Putamen (tissue), 1 donor: Measurements from ENCODE around the gene VKORC1.
"Not testable (repeated sequence)": the region's sequence is repeated elsewhere in the genome, so short reads cannot be mapped to it uniquely, and the experiment has no call there.

Source experiments
- DNase-seq: peaks from one replicate; pipeline ENCODE4 v3.0.0-alpha.2; 2016; ENCODE audit warnings: low spot score

Gene VKORC1

DNA sequence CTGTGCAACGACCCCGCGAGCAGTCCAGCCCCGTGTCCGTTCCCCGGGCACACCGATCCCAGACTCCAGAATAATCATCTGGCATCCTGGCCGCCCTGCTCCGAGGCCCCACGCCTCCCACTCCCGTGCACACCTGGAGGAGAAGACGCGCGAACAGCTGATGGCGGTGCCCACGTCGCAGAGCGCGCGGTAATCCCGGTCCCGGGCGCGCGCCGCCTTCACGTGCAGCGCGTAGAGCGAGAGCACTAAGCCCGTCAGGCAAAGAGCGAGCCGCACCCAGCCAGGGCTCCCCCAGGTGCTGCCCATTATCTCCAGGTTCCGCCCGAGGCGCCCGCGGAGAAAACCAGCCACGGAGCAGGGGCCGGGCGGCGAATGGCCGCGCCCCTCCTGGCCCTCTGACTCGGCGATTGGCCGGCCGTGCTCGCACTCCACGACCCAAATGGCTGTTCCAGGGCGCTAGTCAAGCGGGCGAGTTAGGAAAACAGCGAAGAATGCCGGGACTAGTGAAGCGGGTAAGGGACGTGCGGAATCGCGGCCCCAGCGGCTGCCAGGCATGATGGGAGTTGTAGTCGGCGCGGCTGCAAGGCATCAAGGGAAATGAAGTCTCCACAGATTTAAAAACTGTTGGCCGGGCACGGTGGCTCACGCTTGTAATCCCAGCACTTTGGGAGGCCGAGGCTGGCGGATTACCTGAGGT is at the start of gene VKORC1:
TSS of gene VKORC1 (minus strand) at position 374 of the 697 bp plus-strand sequence. CDS start at position 306, 68 bp downstream.
- DNase-seq = peak; percentile 95

DNA sequence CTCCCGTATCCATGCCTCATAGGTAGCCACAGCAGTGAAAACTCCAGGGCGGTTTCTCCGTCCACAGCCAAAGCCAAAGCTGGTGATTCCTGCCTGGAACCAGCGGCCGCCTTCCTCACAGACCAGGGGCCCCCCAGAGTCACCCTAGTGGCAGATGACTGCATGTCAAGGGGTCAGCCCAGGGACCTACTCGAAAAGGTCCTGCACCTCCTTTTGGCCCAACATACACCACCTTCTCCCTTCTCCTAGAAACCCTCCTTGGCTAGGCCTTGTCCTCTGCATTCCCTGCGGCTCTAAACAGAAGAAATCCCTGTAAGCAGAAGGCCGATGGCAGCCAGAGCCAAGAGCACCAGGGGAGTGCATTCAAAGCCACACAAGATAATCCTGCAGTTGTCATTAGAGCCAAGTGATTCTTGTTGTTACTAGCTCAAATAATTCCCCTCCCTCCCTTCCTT is 49.1 kb upstream of the VKORC1 start:
- no peak for DNase-seq

DNA sequence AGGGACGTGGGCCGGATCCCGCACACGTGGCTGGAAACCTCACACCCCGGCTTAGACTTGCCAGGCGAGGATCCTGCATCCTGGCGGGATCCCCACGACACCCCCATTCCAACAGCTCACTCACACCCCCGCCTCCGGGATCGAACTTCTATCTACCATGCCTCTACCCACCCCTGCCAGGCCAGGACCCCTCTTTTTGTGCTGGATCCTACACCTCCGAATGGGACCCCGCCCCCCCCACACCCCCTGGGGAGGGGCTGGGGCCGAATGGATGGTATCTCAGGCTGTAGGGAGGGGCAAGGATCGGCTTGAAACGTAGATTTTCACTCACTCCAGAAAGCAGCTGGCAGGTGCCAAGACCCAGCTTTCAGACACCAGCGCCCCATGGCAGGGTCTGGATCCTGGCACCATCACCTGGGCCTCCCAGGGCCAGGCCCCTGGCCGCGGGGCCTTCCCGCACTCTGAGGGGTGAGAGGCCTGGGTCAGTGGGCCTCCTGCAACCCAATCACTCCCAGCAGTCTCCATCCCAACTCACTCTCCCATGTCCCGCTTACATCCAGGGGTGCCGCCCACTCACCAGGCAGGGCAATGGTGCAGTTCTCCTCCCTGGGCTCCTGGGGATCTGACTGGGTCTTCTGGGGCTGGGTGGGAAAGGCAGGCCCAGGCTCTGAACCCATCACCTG is 48.6 kb upstream of the VKORC1 start:
- no peak for DNase-seq

DNA sequence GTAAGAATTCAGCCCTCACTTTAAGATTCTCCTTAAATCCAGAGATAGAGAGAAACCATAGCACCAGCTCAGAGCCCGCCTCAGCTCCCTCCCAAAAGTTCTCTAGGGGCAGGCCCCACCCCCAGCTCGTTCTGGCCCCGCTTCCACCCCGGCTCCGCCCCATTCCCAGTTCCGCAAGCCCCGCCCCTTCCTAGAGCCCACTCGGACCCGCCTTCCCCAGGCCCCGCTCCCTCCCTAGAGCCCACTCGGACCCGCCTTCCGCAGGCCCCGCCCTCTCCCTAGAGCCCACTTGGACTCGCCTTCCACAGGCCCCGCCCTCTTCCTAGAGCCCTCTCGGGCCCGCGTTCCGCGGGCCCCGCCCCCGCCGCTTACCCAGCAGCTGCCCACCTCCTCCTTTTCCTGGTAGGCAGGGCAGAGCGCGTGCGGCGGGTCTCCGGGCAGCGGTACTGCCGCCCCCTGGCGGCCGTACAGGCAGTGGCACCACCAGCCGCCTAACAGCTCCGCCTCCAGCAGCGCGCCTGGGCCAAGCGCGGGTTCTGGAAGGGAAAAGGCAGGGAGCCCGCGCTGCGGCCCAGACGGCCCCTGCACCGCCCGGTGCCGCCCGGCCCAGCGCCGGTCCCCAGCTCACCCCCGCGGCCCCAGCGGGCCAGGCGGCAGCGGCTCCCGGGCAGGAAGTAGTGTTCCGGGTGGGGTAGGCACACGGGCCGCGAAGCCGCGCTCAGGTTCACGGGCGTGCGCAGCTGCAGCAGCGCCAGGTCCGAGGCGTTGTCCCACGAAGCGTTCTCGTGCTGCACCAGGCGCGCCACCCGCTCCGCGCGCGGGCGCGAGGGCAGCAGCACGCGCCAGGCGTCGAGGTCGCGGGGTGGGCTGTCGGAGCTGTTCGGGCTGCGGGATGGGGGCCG is 47.8 kb upstream of the VKORC1 start:
- DNase-seq = peak; percentile 97

DNA sequence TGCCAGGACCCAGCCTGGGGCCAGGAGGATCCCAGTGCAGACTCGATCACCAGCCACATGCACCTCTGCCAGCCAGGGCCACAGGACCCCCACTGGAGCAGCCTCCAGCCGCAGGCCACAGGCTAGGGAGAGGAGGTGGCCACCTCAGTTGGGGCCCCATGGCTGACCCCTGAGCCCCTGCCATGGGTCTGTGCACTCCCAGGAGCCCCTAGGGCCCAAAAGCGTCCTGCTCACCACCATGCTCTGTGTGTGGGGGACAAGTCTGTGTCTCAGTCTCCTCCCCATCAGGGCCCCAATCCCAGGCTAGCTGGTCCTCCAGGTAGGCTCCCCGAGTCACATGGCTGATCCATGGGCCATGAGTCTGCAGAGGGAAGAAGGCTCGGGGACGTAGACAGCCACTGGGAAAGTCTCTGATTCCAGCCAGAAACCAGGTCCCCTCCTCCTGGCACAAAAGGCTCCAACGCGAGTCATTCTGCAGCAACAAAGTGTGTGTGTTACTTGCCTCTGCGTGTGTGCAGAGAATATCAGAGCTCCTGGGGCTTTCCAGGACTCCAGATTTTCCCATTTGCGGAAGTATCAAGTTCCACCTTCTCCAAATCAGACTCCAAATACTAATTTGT is 47.0 kb upstream of the VKORC1 start:
- no peak for DNase-seq

DNA sequence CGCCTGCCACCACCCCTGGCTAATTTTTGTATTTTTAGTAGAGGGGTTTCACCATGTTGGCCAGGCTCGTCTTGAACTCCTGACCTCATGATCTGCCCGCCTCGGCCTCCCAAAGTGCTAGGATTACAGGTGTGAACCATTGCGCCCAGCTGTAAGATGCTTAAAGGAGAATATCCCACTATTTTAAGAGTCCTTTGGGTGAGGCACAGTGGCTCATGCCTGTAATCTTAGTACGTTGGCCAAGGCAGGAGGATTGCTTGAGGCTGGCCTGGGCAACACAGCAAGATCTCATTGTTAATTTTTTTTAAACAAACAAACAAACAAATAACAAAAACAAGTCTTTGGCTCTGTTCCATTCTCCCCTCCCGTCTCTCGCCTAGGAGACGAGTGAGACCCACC is 46.5 kb upstream of the VKORC1 start:
- not testable (repeated sequence) for DNase-seq

DNA sequence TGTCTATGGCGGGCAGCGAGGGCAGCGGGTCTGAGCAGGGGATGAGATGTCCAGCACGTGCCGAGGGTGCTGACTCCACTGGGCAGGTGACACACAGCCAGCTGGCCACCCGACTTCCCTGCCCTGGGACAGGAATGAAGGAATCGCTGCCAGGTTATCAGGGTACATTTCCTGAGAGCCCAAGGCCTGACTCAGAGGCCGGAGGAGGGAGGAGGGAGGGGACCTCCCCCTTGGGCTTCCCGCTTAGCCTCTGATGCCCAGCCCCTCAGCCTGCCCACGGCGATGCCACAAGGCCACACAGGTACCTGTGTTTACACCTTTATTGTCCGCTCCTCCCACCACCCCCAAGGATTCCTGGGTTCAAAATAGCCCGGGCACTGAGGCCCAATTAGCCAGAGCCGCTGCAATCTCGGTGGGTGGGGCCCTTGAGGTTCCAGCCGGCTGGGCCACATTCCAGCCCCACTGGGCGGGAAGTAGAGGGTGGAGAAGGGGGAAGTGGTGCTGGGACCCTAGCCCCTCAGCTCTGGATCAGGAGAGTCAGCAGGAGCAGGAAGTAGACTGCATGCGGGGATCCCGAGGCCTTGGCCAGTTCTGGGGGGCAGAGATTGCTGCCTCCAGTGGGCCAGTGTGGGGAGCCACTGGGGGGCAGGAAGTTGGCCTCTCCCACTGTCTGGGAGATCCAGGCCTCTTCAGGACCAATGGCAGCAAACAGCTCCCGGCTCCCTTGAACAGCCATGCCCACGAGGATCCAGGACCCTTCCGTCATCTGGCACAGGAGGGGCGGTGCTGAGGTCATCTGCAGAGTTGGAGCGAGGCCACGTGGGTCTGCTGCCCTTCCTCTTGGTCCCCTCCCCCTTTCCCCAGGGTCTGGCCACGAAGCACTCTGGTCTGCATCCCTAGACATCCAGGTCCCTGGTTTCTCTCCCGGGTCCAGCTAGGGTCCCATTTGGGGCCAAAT is 44.3 kb upstream of the VKORC1 start:
- no peak for DNase-seq

DNA sequence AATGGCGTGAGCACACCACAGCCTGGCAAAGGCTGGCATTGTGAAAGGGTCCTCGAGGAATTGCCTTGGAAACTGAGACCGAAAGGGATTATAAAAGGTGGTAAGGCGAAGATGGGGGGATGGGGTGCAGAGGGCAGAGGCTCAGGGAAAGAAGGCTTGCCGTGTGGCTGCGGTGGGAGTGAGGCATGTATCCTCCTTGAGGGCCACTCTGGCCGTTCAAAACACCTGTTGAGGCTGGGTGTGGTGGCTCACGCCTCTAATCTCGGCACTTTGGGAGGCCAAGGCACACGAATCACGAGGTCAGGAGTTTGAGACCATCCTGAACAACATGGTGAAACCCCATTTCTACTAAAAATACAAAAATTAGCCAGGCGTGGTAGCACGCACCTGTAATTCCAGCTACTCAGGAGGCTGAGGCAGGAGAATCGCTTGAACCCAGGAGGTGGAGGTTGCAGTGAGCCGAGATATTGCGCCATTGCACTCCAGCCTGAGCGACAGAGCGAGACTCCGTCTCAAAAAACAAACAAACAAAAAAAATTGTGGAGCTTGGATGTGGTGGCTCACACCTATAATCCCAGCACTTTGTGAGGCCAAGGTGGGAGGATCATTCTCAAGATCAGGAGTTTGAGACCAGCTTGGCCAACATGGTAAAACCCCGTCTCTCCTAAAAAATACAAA is 42.4 kb upstream of the VKORC1 start:
- DNase-seq = not testable (repeated sequence)

DNA sequence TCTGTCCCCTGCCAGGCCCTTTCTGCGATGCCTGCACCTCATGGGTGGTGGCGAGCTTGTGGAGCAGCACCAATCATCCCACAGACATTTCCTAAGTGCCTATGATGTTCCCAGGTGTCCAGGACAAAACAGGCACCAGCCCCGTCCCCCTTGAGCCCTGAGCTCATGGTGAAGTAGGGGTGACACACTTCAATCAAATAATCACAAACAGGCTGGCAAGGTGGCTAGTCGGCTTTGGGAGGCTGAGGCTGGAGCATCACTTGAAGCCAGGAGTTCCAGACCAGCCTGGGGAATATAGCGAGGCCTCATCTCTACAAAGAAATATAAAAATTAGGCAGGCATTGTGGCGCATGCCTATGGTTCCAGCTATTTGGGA is 41.7 kb upstream of the VKORC1 start:
- DNase-seq = no peak

DNA sequence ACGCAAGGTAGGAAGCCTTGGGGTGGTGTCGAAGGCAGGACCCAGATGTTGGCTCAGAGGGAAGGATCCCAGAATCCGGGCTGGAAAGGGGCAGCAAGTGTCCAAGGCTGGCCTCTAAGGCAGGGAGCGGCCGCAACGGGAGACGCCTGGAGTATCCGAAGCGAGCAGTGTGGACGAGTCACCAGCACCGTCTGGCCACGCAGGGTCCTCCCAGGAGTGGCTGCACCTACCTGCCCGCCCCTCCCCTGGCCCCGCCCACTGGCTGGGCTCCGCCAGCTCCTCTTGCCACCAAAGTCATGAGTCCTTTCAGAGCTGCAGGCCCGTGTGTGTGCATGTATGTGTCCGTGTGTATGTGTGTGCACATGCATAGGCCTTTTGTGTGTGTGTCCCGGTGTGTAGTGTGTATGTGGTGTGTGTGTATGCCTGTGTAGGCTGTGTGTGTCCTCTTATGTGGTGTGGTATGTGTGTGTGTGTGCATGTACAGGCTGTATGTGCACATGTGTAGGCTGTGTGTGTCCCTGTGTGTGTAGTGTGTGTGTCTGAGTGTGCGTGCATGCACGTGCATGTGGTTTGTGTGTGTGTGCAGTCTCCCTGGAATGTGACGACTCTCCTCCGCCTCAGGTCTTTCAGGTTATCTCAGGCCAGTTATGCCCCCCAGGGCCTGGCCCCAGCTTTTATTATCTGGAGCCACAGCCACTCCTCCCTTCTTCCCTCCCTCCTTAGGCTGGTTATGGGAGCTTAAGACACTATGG is 41.1 kb upstream of the VKORC1 start, which contains the start of gene PRSS8:
TSS of gene PRSS8 (minus strand) at position 193 of the 752 bp plus-strand sequence. CDS start 229 bp downstream, outside the sequence.
- no peak for DNase-seq

DNA sequence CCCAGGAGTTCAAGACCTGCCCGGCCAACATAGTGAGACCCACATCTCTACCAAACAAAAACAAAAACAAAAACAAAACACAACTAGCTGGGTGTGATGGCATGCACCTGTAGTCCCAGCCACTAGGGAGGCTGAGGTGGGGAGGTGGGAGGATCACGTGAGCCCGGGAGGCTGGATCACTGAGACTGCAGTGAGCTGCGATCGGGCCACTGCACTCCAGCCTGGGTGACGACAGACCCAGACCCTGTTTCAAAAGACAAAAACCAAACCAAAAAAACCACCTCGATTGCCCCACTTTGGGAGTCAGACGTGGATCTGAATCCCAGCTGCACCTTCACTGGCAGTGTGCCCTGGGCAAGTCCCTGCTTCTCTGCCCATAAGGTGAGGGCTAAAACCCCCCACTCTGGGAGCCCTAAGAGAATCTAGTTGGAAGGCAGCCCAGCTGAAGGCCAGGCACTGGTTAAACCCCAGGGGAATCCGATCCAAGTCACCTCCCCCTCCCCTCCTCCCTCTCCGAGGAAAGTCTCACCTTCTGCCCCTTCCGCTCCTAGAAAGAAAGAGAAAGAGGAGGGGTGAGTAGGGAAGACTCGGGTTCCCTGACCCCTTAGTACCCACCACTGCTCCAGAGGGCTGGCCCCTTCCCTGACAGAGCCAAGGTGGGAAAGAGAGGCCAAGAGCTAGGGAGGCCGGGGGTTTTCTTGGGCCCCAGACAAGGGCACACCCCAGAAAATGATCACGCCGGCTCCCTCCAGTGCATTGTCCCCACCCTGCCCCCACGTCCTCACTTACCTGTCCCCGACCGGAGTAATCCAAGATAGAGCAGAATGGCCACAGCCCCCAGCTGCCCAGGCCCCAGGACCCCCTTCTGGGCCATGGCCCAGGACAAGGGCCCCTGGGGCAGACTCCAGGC is 40.3 kb upstream of the VKORC1 start:
- DNase-seq = no peak

DNA sequence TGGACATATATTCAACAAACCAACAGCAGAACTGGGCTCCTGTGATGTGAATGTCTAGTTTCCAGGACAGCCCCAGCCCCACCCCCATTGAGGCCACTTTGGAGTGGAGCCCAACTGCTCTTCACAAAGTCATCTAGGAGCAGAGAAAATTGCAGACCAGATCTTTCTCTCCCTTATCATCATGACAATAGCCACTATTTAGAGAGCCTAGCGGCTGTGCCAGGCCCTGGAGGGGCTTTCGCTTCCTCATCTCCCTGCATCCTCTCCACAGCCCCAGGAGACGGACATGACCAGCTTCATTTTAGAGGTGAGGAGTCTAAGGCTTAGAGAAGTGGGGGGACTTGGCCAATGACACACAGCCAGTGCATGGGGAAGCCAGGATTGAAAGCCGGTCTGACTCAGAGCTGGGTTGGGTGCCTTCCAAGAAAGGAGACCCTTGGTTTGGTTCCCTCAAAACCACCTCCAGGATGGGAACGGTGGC is 39.5 kb upstream of the VKORC1 start:
- no peak for DNase-seq

DNA sequence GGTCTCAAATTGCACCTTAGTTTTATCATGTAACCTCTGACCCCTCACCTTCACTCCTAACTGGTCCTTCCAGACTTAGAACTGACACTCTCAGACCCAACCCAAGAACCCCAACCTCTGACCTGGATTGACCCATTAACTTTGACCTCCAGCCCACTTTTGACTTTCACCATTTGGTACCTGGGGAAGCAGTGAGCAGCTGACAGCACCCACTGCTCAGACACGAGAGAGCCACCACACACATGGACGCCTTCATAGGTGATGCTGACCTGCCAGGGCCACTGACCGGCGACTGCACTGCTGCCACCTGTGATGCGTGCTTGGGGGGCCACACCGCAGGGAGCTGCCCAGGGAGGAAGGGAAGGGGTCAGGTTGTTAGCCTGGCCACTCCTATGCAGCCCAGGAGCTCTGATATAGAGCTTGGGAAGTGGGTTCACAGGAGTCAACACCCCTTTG is 38.5 kb upstream of the VKORC1 start:
- no peak for DNase-seq

DNA sequence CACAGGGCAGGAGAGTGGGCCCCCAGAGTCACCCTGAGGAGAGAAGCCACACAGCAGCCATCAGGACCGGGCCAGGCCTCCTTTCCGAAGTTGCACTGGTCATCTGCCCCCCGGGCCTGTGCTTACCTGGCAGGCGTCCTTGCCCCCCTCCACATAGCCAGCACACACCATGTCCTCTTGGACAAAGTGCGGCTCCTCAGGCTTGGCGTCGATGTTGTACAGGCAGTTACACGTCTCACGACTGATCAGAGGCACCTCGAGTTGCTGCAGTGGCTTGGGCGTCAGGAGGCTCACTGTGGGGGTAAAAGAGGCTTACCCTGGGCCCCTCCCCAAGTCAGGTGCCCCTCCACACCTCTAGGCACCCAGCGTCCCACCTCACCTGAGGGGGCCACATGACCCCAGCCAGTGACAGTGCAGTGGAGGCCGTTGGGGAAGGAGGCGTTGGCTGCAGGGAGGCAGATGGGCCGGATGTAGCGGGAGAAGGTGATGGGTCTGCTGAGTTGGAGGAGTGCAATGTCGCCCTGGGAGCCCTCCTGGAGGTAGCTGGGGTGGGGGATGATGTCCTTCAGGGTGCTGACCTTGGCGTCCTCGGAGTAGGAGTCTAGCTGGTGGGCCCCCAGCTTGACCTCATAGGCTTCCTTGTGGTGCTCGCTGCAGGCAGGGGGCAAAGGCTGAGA is 37.8 kb upstream of the VKORC1 start:
- no peak for DNase-seq

DNA sequence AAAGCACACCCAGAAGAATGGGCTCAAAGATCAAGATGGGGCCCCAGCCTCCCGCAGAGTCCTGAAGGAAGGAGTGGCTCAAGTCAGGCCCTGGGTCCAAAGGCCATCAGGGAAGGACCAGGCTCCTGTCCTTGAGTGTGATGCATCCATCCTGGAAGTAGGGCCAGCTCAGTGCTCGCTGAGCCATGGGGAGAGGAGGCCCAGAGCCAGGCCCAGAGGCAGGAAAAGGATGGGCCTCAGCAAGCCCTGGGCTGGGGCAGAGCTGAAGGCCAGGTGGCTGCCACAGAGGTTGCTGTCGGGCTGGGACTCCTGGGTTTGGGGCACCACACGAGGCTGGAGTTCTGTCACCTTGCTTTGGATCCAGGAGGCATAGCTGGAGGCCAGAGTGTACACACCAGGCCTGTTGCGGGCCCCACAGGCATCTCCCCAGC is 37.3 kb upstream of the VKORC1 start:
- DNase-seq = no peak

DNA sequence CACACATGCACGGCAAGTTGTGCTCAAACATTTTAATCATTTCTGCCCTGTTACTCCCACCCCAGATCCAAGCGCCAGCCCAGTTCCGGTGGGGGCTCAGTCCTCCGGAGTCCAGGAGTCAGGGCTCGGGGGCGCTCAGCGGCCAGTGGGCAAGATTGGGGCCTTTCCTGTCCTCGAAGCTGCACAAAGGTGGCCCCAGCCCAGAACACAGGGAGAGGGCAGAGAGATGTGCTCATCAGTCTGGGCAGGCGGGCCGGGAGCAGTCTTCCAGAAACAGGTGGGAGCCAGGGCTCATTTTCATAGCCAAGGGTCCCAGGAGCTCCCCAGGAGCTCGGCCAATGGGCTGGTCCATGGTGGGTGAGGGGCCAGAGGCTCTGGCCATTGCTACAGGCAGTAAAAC is 36.8 kb upstream of the VKORC1 start:
- no peak for DNase-seq

DNA sequence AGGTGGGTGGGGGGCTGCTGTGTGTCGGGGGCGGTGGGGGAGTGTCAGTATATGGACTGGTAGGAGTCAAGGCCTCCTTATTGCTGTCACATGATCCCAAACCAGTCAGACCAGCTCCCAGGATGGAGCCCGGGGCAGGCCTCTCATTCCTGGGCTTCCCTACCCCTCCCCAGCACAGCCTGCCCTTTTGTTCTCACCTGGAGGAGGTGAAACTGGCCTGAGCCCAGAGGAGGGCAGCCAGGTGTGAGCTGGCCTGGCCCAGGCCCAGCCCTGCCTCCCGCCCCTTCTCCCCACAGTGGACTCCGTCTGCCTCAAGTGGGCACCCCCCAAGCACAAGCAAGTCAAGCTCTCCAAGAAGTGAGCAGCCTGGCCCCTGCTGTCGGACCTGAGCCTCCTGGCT is 36.3 kb upstream of the VKORC1 start:
- no peak for DNase-seq
